Epithelial cell of esophagus (primary cell): ENCODE data around the gene GYG2.
A peak's percentile ranks its signal among the peaks of the same experiment; 100 is the strongest.
"Not testable (repeated sequence)": the region's sequence is repeated elsewhere in the genome, so short reads cannot be mapped to it uniquely, and the experiment has no call there.

Source experiments
- DNase-seq: peaks from one replicate; pipeline ENCODE4 v3.0.0; 2010; ENCODE audit warnings: low read depth
- H3K4me3 ChIP-seq: 2 replicates; pipeline ENCODE4 v1.5.1; 2011; ENCODE audit warnings: mild to moderate bottlenecking, low read length, control low read depth
- TF ChIP-seq, protein P1 (sequence below): IDR thresholded peaks from 2 replicates; pipeline ENCODE4 v1.5.1; 2011; ENCODE audit warnings: low read depth, mild to moderate bottlenecking, low read length, control low read depth, inconsistent platforms; ENCODE audit not compliant: insufficient read depth; ENCODE audit errors: missing control alignments

GYG2 gene

DNA sequence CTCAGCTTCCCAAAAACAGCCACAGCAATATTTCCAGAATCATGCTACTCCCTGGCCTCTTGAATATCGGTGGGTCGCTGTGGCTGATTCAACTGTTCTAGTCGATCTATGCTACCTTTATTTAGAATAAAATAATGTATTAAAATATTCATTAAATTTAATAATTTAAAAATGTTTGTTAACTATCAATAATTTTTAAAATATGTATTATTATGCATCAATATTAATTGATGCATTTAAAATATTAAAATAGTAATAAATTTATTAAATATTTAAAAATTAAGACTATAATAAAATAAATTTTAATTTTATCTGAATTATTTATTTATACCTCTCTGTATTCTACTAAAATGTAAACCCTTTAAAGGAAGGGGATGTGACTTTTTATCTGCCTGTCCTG is 81.4 kb downstream of the GYG2 start:
- TF ChIP-seq, protein P1, sequence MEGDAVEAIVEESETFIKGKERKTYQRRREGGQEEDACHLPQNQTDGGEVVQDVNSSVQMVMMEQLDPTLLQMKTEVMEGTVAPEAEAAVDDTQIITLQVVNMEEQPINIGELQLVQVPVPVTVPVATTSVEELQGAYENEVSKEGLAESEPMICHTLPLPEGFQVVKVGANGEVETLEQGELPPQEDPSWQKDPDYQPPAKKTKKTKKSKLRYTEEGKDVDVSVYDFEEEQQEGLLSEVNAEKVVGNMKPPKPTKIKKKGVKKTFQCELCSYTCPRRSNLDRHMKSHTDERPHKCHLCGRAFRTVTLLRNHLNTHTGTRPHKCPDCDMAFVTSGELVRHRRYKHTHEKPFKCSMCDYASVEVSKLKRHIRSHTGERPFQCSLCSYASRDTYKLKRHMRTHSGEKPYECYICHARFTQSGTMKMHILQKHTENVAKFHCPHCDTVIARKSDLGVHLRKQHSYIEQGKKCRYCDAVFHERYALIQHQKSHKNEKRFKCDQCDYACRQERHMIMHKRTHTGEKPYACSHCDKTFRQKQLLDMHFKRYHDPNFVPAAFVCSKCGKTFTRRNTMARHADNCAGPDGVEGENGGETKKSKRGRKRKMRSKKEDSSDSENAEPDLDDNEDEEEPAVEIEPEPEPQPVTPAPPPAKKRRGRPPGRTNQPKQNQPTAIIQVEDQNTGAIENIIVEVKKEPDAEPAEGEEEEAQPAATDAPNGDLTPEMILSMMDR: no peak
- H3K4me3 ChIP-seq: no peak overlapping the region
- DNase-seq: no peak

DNA sequence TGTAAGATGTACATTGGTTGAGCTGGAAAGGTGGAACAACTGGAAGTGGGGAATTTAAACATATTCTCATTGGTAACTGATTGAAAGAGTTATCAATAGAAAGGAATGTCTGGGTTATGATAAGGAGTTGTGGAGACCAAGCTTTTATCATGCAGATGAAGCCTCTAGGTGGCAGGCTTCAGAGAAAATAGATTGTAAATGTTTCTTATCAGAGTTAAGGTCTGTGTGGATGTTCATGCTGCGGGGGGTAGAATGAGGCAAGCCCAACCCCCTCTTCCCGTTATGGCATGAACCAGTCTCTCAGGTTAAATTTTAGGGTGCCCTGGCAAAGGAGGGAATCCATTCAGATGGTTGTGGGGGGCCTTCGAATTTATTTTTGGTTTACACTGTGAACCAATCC is 84.4 kb downstream of the GYG2 start:
- no peak overlapping the region for H3K4me3 ChIP-seq
- DNase-seq: no peak
- TF ChIP-seq, protein P1: peak; percentile 6

DNA sequence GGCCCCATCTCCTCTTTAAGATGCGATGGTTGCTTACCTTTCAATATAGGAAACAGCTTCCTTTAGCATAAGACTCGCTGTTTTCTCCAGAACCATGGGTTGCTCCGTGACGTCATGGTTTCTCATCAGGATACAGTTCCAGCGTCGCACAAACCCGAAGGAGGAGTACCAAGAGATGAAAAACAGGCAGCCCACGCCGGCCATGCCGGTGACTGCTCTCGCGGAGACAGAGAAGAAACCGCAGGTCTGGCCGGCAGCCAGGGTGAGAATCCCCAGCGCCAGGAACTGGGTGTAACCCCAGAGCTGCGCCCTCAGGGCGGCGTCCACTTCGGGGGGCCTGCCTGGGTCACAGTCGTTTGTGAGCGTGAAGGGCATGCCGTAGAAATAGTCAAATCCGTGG is 89.0 kb downstream of the GYG2 start:
- DNase-seq: no peak
- TF ChIP-seq, protein P1: no peak
- H3K4me3 ChIP-seq: no peak overlapping the region

DNA sequence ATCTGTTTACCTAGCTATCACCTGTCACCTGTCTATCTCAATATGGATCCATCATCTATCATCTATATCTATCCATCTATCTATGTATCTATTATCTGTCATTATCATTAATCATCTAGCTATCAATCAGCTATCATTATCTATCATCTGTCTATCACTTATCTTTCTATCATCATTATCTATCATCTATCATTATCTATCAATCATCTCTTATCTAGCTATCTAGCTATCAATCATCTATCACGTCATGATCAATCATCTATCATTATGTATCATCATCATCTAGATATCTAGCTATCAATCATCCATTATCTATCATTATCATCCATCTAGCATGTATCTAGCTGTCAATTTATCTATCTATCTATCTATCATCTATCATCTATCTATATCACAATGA is 92.5 kb downstream of the GYG2 start:
- DNase-seq: no peak
- TF ChIP-seq, protein P1: no peak
- no peak overlapping the region for H3K4me3 ChIP-seq

DNA sequence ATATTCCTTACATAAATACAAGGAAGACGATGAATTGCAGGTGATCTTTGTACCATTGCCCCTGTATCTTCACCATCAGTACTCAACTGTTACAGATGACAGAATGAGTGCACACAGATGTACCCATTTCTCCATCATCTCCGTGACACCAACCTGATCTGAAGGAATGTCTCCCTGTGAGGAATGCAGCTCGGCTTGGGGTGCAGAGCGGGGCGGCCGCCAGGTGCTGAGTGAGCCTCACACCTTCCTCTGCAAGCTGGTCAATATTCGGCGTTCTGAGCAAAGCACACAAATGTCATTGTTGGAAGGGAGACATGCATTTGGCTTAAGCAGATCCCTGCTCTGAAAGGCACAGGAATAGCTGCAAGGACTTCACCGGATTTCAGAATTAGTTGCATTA is 93.0 kb downstream of the GYG2 start:
- no peak for DNase-seq
- no peak overlapping the region for H3K4me3 ChIP-seq
- TF ChIP-seq, protein P1: no peak

DNA sequence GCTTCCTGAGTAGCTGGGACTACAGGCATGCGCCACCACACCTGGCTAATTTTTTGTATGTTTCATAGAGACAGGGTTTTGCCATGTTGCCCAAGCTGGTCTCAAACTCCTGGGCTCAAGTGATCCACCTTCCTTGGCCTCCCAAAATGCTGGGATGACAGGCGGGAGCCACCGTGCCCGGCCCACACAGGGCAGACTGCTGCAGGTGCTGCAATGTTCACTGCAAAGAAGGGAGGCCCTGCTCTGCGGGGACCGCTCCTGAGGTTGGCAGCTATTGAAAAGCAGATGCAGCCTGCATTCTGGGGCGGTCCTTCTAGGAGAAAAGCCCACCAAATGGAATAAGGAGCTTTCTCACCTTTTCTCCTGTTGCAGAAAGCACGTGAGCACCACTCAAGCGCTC is 95.4 kb downstream of the GYG2 start:
- H3K4me3 ChIP-seq: no peak overlapping the region
- TF ChIP-seq, protein P1: no peak
- DNase-seq: no peak

DNA sequence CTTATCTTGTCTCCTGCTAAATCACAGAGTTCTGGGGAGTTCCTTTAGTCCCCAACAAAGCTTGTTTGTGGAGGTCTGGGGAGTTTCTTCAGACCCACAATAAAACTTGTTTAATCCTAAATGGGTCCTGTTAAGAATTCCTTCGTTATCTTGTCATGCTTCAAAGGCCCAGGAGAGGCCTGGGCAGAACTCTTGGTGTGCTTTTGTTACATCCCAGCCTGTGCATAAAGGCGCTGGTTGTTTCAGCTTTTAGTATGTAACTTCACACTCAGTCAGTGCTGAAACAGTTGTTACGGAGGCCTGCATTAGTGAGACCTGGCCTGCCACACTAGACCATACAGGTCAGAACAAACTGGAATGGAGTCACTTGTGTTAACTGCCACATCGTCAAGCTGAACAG is 97.5 kb downstream of the GYG2 start:
- H3K4me3 ChIP-seq, DNase-seq: not testable (repeated sequence)

DNA sequence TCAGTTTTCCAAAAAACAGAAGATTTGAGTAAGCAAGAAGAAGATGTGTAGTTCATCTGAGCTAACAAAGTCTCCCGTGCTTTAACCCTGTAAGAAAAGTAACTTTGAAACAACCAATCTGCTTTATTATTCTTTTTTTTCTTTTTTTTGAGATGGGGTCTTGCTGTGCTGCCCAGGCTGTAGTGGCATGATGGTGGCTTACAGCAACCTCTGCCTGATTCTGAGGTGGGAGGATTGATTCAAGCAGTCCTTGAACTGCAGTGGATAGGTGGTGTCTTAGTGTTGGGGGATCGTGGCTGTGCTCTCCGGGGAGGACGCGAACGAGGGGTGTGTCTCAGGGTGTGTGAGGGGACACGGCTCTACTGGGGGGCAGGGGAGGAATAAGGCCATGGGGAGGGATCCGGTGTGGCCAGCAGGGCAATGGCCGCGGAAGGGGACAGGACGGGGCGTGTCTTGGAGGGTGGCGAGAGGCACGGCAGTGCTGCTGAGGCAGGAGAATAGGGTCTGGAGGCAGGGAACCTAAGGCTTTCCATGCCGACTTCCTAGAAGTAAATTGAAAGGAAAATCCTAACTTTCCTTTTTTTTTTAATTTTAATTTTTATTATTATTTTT is 98.0 kb downstream of the GYG2 start:
- DNase-seq: no peak
- TF ChIP-seq, protein P1: no peak
- no peak overlapping the region for H3K4me3 ChIP-seq
